GM18520 (cell line): ENCODE measurements around the gene THRA.

Experiments
- ATAC-seq: cut with Tn5 transposase; IDR thresholded peaks from one replicate; pipeline ENCODE4 v1.9.1; 2021; ENCODE audit not compliant: unreplicated experiment

Gene THRA

DNA sequence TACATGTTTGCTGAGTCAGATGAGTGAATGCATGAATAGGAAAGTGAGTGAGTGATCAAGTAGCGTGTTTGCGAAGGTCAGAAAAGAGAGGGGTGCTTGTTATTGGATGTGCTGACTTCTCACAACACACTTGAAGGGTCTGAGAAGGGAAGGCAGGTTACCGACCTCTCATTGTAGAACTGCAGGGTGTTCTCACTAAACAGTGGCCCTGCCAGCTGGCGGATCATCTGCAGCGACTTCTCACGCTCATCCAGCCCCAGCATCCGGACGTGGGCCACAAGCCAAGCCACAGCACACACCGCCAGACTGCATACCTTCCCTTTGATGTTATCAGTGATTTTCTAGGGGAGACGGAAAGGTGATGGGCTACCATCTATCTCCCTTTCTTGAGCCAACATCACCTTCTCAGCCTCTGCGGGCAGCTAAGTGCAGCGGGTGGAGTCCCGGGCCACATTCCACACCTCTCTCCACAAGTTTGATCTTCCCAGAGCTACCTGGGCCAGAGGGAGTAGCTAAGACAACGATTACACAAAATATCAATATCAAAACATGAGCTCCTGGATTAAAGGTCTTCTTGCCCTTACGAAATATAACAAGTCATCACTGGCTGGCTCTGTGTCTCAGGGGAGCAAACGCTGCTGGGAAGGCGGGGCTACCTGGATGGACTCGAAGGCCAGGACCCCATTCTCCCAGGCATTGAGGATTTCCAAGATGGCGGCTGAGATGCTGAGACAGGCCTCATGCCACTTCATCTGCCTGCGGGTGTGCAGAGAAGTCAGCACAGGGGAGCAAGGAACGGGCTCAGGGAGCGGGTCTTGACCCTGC is 36.6 kb upstream of the THRA start:
- ATAC-seq = no peak

DNA sequence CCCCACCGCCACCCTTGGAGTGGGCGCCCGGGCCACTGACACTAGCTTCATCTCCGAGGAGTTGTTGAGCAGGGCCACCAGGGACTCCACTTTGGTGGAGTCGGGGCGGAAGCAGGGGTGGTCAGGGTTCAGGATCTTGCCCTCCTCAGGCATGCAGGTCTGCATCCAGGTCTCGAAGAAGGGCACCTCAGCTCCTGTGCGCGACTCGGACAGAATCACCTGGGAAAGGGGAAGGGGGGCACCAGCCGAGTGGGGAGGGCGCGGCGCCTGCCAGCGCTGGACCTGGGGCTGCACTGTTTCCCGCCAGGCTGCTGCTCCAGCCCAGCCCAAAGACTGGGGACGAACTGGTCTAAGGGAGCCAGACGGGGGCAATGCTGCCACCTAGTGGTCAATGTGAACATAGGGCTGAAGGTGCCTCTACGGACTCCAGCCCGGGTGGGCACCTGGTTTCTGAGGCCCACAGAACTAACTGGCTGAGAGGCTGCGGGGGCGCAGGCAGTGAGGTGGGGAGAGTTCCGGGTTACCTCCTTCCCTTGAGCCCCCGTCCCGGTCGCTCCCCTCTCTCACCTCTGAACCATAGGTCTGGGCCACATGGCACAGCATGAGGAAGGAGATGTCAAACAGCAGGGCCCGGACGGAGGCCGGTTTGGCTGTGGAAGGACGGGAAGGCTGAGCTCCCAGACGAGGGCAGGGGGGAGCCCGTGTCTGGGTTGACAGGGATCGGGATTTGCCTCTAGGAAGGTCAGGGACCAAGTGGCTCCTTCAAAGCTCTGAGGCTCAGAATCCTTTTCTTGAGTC is 35.8 kb upstream of the THRA start:
- no peak for ATAC-seq

DNA sequence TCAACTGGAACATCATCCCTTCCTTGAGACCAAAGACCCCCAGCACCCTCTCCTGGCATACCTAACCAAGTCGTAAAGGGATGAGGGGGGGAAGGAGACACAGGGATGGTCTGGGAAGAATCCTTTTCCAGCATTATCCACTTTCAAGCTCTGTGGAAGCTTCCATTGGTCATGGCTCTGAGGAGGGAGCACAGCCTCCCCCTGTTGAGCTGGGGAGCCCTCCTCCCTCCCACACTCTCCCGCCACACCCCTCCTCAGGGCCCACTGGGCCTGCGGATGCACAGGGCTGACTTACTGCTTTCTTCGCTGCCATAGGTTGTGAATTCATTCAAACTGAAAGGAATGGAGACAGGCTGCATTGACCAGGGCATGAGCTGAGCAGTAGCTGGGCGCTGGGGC is 35.2 kb upstream of the THRA start:
- no peak for ATAC-seq

DNA sequence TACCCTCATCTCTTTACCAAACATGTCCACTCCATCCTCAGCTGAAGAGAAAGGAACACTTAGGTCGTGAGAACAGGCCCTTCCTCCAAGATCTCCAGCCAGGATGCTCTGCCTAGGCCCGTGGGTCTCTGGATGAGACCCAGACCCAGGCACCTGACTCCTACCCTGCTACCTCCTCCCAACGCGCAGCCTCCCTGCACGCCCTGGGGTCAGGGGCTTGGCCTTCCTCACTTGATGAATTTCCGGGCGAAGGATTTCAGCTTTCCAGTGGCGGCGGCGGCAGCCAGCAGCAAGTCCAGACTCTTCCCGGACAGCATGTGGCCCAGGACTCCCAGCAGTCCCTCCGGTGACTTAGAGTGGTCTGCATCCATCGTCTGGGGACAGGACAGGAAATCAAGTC is 34.2 kb upstream of the THRA start:
- no peak for ATAC-seq

DNA sequence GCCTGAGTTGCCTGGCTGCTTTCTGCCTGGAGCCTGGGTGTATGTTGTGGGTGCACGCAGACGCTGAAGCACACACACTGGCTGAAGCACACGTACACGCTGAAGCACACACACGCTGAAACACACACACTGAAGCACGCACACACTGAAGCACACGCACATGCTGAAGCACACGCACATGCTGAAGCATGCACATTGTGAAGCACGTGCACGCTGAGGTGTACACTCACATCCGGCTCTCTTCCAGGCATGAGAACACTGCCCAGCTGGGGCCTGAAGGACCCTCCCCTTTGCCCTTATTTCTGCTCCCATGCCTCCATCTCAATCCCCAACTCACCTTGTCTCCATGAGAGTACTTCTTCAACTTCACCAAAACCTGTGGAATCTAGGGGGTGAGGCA is 31.1 kb upstream of the THRA start:
- no peak for ATAC-seq

DNA sequence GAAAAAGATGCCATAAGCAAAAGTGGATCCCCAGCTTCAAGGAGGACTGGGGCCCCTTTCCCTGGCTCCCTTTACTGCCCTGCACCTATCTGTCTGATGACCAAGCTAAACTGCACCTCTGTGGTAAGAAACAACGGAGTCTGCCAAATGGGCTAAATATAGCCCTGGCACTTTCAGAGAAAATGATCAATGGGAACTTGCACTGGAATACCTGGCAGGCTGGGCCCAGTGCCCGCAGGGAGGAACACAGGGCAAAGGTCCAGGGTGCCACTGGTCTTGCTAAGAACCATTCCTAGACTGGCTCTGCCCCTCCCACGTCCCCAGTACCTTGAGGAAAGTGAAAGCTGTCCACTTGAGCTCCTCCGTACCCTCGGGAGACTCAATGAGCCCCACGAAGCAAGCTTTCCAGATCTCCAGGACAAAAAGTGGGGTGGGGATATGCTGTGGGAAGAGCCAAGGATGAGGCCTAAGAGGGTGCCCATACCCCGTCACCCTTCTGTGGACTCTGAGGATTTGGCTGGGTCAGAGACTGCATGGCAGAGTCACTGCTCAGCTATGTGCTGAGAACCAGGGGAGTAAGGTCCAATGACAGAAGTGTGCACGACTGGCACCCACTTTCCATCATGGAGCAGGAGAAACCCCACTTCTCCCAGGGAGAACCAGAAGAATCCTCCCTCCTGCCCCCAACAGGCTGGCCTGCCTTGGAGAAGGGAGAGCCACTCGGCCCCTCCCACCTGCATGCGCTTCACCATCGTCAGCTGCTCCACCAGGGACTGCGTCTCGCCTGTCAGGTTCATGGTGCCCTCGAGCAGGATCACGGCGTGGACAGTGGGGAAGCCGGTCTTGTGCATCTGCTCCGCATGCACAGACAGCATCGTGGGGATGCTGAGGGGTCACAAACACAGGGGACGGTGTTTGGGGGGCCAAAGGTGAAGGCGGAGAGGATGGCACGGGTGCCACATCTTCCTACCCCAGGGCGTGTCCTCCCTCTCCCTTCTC is 30.1 kb upstream of the THRA start:
- ATAC-seq = no peak

DNA sequence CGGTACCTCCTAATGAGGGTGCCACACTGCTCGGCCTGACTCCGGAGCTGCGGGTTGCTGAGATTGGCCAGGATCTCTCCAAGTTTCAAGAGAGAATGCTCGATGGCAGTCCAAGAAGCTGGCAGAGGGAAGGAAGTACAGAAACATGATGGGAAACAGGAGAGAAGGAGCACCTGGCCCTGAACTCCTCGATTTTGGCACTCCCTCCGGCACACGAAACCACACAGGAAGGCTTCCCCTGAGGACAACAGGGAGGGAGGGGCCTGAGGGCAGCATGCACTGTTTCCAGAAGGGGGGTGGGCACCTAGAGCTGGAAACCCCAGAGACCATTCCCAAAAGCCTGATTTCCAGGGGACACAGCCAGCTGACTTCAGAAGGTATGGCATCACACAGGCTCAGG is 29.4 kb upstream of the THRA start:
- ATAC-seq = no peak

DNA sequence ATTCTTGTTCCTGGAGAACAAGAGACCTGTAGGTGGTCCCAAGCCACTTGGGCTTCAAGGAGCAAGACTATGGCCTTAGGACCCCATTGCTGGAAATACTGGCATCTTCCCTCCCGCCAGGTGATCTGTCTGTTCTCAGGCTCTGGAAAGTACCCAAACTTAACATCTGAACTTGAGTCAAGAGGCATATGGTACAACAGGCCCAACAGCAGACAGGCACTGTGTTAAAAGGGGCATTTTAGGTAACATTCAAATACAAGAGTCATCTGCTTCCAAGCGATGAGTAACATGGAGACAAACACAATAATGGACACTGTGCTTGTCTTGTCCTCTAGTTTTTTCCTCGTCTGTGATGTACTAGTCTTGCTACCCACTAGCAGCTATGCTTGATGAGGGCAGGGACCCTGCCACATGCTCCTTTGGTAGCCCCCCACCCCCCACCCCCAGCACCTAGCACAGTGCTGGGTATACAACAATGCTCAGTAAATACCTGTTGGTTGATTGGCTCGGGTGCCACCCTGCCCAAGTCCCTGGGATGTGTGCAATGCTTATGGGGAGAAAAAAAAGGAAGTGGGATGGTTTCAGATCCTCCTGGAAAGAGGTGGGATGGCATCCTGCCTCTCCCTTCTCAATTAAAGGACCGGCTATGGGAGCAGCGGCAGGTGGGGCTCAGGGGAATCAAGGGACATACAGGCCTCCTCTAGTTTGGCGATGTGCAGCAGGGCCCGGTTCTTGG is 28.2 kb upstream of the THRA start:
- ATAC-seq = no peak

DNA sequence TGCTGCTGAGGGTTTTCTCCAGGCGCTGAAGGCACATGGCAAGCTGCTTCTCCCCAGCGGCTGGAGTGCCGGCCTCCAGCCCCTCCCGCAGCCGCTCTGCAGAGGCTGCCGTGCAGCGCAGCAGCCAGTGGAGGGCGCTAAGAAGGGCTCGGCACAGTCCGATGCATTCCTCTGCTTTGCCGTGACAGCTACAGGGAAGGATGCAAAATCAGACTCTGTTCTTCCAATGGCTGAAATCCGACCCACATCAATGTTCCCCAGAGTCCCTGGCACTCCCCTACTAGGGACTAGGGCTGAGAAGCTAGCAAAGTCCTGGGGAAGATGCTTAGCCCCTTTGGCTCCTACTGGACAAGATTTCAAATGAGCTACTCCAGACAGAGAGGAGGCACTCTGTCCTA is 27.6 kb upstream of the THRA start:
- no peak for ATAC-seq

DNA sequence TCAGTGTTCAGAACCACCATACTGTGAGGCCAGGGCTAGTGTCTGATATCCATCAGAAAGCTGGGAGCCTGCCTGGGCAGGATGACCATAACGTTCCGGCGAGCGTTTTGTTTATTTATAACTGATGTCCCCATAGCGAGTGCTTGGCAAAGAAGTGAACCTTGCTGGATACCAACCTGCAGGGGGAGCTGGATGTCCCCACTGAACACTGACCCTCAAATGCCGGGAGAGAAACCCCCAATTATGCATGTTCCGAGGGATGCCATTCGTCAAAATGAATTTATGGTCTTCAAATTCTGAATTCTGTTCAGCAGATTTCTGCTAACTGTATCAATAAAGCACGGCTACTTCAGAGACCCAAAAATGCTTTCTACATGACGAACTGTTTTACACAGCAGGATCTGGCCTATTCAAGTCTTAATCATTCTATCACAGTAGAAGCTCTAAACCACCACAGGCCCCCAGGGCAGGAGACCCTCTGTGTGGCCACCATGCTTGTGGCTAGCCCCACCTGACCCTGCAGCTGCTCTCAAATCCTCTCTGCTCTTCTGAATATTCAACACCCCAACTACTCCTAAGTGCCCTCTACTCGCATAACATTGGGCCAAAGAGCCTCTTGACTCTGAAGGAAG is 23.8 kb upstream of the THRA start:
- ATAC-seq = no peak

DNA sequence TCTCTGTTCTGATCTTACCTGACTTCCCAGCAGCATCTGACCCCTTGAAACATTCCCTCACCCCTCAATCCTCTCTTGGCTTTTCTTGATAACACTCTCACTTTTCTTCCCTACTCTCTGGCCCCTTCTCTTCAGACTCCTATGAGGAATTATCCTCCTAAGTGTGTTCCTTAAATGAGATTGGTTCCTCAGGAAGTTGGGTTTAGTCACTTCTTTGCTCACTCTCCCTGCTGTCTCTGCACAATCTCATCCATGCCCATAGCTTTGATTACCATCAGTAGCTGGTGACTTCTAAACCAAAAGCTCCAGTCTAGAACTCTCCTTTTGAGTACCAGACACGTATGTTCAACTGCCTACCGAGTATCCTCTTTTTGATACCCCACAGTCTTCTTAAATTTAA is 21.6 kb upstream of the THRA start:
- no peak for ATAC-seq

DNA sequence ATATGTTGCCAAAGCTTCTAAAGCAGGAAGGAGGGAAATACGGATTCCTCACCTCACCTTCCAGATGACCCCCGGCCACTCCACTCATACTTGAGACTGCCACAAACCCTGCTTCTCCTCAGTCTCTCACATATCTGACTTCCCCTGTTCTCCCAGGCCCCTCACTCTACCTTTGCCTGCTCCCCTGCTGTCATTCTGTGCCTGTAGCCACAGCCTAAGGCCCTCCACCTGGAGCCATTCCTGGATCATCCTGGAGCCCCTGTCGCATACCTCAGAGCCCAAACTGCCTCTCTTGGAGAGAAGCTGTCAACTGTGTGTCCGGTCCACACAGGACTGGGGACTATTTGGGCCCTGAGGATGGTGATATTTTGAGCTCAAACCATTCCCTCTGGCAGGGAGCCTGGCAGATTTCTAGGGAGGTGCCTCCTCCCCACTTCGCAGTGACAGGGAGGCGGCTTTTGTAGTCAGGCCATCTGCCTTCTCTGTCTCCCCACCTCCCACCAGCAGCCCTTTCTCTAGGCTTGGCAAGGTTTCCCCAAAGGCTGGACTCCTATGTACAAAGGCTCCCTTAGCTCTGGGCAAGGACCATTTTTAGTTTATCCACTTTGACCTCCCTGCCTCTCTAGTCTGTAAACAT is 6.3 kb upstream of the THRA start:
- ATAC-seq = no peak

DNA sequence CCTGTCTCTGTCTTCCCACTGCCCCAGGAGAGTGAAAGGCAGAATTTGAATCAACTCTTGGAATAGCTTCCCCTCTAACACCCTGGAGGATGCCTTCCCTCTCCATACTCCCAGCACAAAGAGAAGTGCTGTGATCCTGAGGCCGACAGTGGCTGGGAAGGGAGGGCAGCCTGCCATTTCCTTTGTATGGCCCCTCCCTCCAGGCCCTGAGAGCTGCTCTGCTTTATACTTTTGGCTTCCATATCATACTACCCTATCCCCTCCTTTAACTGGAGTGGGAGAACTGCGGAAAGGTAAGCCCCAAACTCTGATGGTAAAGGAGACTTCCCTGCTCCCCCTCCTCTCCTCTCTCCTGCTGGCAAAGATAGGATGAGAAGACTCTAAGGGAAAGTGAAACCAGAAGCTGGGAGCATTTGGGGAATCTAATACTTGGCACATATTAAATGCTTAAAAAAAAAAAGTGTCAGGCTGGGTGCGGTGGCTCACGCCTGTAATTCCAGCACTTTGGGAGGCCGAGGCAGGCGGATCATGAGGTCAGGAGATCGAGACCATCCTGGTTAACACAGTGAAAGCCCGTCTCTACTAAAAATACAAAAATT is 4.5 kb upstream of the THRA start:
- ATAC-seq = no peak

DNA sequence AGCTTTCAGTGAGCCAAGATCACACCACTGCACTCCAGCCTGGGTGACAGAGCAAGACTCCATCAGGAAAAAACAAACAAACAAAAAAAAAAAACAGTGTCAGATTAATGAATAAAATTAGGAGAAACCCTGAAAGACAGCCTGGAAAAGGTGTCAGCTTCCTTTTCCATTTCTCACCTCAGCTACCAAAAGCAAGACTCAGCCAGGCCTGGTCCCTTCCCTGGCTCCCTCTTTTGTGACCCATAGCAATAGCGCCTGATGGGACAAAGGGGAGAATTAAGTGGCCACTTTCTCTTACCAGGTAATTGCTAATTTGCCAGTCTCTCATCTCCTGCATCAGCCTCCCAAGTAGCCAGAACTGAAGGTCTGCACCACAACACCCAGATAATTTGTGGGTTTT is 3.9 kb upstream of the THRA start:
- ATAC-seq = no peak

DNA sequence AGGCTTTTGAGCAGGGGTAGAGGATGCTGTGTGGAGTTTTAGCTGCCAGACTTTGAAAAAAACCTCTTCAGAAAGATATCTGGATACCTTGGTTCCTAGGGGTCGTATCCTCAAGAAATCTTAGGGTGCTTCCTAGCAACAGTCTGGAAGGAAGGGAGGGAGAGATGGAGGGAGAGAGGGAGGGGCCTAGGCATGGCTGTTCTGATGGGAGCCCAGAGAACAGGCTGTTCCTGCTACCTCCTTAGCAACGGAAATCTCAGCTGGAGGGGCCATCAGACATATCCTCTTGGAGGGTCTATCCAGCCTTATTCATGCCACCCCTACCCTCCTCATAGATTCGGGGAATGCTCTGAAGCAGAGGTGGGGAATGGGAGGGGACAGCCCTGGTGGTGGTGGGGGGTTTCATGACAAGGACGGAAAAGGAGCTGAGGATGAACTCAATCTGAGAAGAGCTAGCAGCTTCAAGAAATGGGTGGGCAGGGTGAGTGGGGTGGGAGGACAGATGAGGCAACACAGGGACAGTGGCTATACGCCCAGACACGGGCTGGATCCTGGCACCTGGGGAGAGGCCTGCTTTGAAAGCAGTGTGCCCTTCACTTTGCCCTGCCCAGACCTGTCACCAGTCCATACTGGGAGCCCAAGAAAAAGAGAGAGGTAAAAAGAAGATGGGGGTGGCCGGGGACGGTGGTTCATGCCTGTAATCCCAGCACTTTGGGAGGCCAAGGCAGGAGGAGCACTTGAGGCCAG is 2.9 kb upstream of the THRA start:
- no peak for ATAC-seq

DNA sequence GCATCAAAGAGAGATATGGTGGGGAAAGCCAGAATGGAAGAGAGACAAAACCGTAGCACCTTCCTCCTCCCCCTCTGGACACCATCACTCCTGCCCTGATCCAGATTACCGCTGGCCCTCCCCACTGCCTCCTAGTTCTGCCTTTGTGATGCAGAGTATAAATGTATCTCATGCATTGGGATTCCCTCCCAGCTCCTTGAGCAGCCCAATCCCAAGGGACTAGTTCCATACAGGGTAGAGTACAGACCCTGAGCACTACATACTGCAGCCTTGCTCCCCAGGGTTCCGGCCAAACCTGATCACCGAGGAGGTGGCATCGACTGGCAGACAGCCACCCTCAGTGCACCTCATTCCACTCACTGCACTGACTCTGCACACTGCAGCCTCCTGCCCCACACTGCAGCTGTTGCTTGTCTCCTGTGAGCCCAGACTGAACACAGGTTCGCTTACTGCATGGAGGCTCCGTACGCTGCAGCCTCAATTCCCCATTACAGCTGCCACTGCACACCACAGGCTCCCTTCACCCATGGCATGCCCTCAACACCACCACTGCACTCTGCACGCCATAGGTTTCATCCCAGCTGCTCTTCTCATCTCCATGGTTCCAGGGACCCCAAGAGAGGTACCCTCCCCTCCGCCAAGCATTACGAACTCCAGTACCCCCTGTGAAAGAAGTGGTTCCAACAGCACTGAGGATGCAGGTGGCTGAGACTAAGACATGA is 1.7 kb upstream of the THRA start:
- ATAC-seq = no peak

DNA sequence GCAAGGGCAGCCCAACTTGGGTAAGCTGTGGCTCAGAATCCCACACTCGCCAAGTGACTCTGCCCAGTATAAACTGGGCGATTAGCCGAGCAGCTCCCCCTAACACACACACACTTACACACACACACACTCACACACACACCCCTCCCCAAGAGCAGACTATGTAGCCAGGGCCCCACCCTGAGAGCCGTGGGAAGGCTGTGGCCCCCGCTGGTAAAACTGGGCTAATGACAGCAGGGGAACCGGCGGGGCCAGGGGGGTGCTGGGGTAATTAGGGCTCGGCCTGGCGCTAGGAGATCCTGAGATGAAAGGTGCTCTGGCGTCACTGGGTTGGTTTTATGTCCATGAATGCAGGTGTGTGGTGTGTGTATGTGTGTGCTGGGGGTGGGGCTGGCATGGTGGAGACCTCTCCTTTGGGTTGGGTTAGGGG is 1.1 kb upstream of the THRA start:
- ATAC-seq = no peak
